Endothelial cell of umbilical vein (primary cell): ENCODE data around the gene MID1IP1. TPM values are rescaled to one million over a fixed set of nuclear protein-coding genes. Genes with fewer than 3 reads are reported as not detected.

Source experiments
- BruUV-seq: library from RNA; stranded (reverse); fragments of 400-500 nt; replicated peaks from 2 replicates; lab custom pipeline; 2021; lab: Mats Ljungman, UMichigan
- CTCF ChIA-PET: fragments of 300-600, 350-600 bp; sonication (Branson Sonifier 250); formaldehyde crosslinking; loops from one replicate; lab custom pipeline; 2021; ENCODE audit warnings: antibody characterized with exemption, inconsistent platforms; lab: Charles Lee
- POLR2A ChIA-PET: fragments of 300-600, 350-600 bp; sonication (Branson Sonifier 250); formaldehyde crosslinking; loops from one replicate; lab custom pipeline; 2021; ENCODE audit warnings: antibody characterized with exemption, inconsistent platforms; lab: Charles Lee
- DNase-seq: peaks from one replicate; pipeline ENCODE4 v3.0.0-alpha.2; 2011; ENCODE audit warnings: low read depth, low spot score
- FAIRE-seq: peaks from 2 replicates; lab custom pipeline; 2011; peaks lifted over from hg19 to GRCh38; lab: Jason Lieb, UNC
- H2AFZ ChIP-seq: 2 replicates; pipeline ENCODE4 v1.6.0; 2012; ENCODE audit warnings: low read depth, low read length, control low read depth, inconsistent platforms
- H3K27ac ChIP-seq: 2 replicates; pipeline ENCODE4 v1.5.1; 2011; ENCODE audit warnings: low read depth, mild to moderate bottlenecking, control low read depth, low read length, moderate library complexity; ENCODE audit not compliant: insufficient read depth
- H3K27me3 ChIP-seq, 2 experiments: 2 replicates each; pipeline versions ENCODE4 v1.6.0 to v1.6.1; 2011; ENCODE audit warnings: low read length in 2 of 2, mixed read lengths in 1 of 2; ENCODE audit not compliant: control insufficient read depth in 2 of 2, insufficient read depth in 2 of 2
- H3K36me3 ChIP-seq, 2 experiments: 2 replicates in 1 of 2; 3 replicates in 1 of 2; pipeline ENCODE4 v1.5.1; 2011; ENCODE audit warnings: low read length in 2 of 2, mild to moderate bottlenecking in 1 of 2, moderate library complexity in 1 of 2; ENCODE audit not compliant: control insufficient read depth in 2 of 2, insufficient read depth in 2 of 2; ENCODE audit errors: extremely low read depth in 1 of 2
- H3K4me1 ChIP-seq: 3 replicates; pipeline ENCODE4 v1.5.1; 2011; ENCODE audit warnings: mild to moderate bottlenecking, low read length; ENCODE audit not compliant: control insufficient read depth, insufficient read depth; ENCODE audit errors: extremely low read depth
- H3K4me2 ChIP-seq: 2 replicates; pipeline ENCODE4 v1.6.1; 2011; ENCODE audit warnings: low read length, control low read depth, mixed read lengths; ENCODE audit not compliant: insufficient read depth
- H3K4me3 ChIP-seq, 3 experiments: fragments of 200-600 bp in 1 of 3; sonication (generic), shearing (Covaris generic) in 1 of 3; replicated peaks in 1 of 3; 2 replicates each; pipeline ENCODE4 v1.5.1; 2011 to 2016; ENCODE audit warnings: control low read depth in 3 of 3, low read length in 3 of 3, mild to moderate bottlenecking in 2 of 3, inconsistent platforms in 1 of 3, low read depth in 1 of 3, moderate library complexity in 1 of 3; ENCODE audit not compliant: insufficient read depth in 1 of 3
- H3K79me2 ChIP-seq: 2 replicates; pipeline ENCODE4 v1.6.0; 2012; ENCODE audit warnings: low read length, inconsistent platforms; ENCODE audit not compliant: control insufficient read depth, insufficient read depth
- H3K9ac ChIP-seq: replicated peaks from 2 replicates; pipeline ENCODE3; 2011; ENCODE audit warnings: low read length, control low read depth; ENCODE audit not compliant: insufficient read depth; ENCODE audit errors: extremely low read depth
- H3K9me1 ChIP-seq: replicated peaks from 3 replicates; pipeline ENCODE4 v1.6.0; 2011; ENCODE audit warnings: mild to moderate bottlenecking, low read length; ENCODE audit not compliant: control insufficient read depth, insufficient read depth; ENCODE audit errors: extremely low read depth
- H3K9me3 ChIP-seq: replicated peaks from 2 replicates; pipeline ENCODE4 v1.5.1; 2012; ENCODE audit warnings: low read length, inconsistent platforms; ENCODE audit not compliant: control insufficient read depth, insufficient read depth
- H4K20me1 ChIP-seq: replicated peaks from 2 replicates; pipeline ENCODE3; 2011; ENCODE audit warnings: mild to moderate bottlenecking, low read length; ENCODE audit not compliant: control insufficient read depth, insufficient read depth; ENCODE audit errors: extremely low read depth
- CTCF ChIP-seq, 2 donors: IDR thresholded peaks; 1 replicate in 1 of 2; 2 replicates in 1 of 2; pipeline ENCODE4 v1.5.1; 2011; ENCODE audit warnings: low read length in 2 of 2, mild to moderate bottlenecking in 2 of 2, moderate library complexity in 2 of 2, control low read depth in 1 of 2, inconsistent platforms in 1 of 2, low read depth in 1 of 2; ENCODE audit not compliant: insufficient read depth in 1 of 2; ENCODE audit errors: extremely low read depth in 1 of 2
- EZH2 ChIP-seq: IDR thresholded peaks from 2 replicates; pipeline ENCODE4 v1.6.1; 2012; ENCODE audit warnings: borderline replicate concordance, low read depth, mild to moderate bottlenecking, moderate library complexity, low read length, inconsistent platforms; ENCODE audit not compliant: severe bottlenecking
- FOS ChIP-seq: IDR thresholded peaks from 2 replicates; pipeline ENCODE4 v1.6.1; 2011; ENCODE audit warnings: mild to moderate bottlenecking, low read length, moderate library complexity, borderline replicate concordance; ENCODE audit not compliant: insufficient read depth
- GATA2 ChIP-seq: IDR thresholded peaks from 2 replicates; pipeline ENCODE4 v1.7.0; 2011; ENCODE audit warnings: low read depth, mild to moderate bottlenecking, moderate library complexity, mixed read lengths, low read length; ENCODE audit not compliant: insufficient read length, insufficient read depth
- JUN ChIP-seq: IDR thresholded peaks from 2 replicates; pipeline ENCODE4 v1.6.1; 2011; ENCODE audit warnings: borderline replicate concordance, low read depth; ENCODE audit not compliant: insufficient read length, insufficient read depth
- MAX ChIP-seq: IDR thresholded peaks from 2 replicates; pipeline ENCODE4 v1.6.1; 2011; ENCODE audit not compliant: insufficient read depth, insufficient read length
- MYC ChIP-seq: IDR thresholded peaks from one replicate; pipeline ENCODE4 v1.6.1; 2011; ENCODE audit warnings: mild to moderate bottlenecking, low read depth, low read length
- POLR2A ChIP-seq: IDR thresholded peaks from 2 replicates; pipeline ENCODE4 v1.6.1; 2012; ENCODE audit warnings: low read depth, mild to moderate bottlenecking, control low read depth, low read length
- POLR2AphosphoS5 ChIP-seq: IDR thresholded peaks from 2 replicates; pipeline ENCODE4 v1.6.1; 2012; ENCODE audit warnings: low read depth, mild to moderate bottlenecking, control low read depth, low read length, moderate library complexity; ENCODE audit not compliant: insufficient read depth
- dilution Hi-C: fragments of 300-500 bp; cut with MboI; formaldehyde crosslinking; loops from one replicate; pipeline ENCODE4 v1.15.0; 2019; ENCODE audit warnings: low sequenced_read_pairs; ENCODE audit not compliant: extremely low pct_ligation_motif_present
- intact Hi-C: fragments of 100-400 bp; cut with micrococcal nuclease; formaldehyde crosslinking; loops from one replicate; pipeline ENCODE4 v1.10.0; 2022
- polyA plus RNA-seq, 4 experiments: library from polyadenylated mRNA; depleted of rRNA in 3 of 4; stranded (reverse) in 3 of 4; unstranded in 1 of 4; fragments of >200 nt; gene quantifications; 2 replicates each; pipeline versions ENCODE4 v1.2.1 to v1.2.3, GENCODE V29; 2011 to 2012; ENCODE audit warnings: missing spikeins in 1 of 4
- total RNA-seq: library from RNA; stranded (reverse); gene quantifications from 2 replicates; pipeline ENCODE4 v1.2.3, GENCODE V29; 2021

The MID1IP1 gene
- total and polyA plus RNA-seq, 2 donors (not counting 3 experiments of a cell fraction or from before 2014, with no cell fraction given): 23.2 to 25.1 TPM

GRCh38 chrX:38824176-38824575, 22.9 kb downstream of the MID1IP1 start:
- Histone ChIP-seq H4K20me1 (no peaks in the 10 kb centered on the region), H3K4me1 (no peaks in the 10 kb centered on the region), H3K4me2 (no peak overlapping the region), H3K27me3 (peaks cover 2 to 4% of the 10 kb centered on the region in 2 experiments), H3K9me3 (no peaks in the 10 kb centered on the region), H3K79me2 (no peaks in the 10 kb centered on the region), H3K9ac (no peak overlapping the region), H3K4me3 (no peak overlapping the region), H3K27ac (no peak overlapping the region), H2AFZ (no peak overlapping the region), H3K9me1 (no peaks in the 10 kb centered on the region), H3K36me3 (no peaks in the 10 kb centered on the region)
- ChIA-PET POLR2A (no interaction called here), CTCF (no interaction called here)
- no peak for DNase-seq
- FAIRE-seq: no peak
- intact Hi-C loops (no loop called here), dilution Hi-C loops (no loop called here)
- TF ChIP-seq POLR2AphosphoS5: no peak
- TF ChIP-seq EZH2: no peak
- no peak for TF ChIP-seq MYC
- no peak for TF ChIP-seq JUN
- TF ChIP-seq CTCF (IDR thresholded peaks at IDR 0.05; ENCODE audit: extremely low read depth in 1 of 2, insufficient read depth in 1 of 2, low read depth in 1 of 2, low read length in 2 of 2): no peak
- no peak for TF ChIP-seq GATA2
- no peak for TF ChIP-seq POLR2A
- no peak for TF ChIP-seq MAX
- TF ChIP-seq FOS: no peak
- BruUV-seq: no TSS peak
